ENCODE data around the gene IGFALS.

IGFALS gene

DNA sequence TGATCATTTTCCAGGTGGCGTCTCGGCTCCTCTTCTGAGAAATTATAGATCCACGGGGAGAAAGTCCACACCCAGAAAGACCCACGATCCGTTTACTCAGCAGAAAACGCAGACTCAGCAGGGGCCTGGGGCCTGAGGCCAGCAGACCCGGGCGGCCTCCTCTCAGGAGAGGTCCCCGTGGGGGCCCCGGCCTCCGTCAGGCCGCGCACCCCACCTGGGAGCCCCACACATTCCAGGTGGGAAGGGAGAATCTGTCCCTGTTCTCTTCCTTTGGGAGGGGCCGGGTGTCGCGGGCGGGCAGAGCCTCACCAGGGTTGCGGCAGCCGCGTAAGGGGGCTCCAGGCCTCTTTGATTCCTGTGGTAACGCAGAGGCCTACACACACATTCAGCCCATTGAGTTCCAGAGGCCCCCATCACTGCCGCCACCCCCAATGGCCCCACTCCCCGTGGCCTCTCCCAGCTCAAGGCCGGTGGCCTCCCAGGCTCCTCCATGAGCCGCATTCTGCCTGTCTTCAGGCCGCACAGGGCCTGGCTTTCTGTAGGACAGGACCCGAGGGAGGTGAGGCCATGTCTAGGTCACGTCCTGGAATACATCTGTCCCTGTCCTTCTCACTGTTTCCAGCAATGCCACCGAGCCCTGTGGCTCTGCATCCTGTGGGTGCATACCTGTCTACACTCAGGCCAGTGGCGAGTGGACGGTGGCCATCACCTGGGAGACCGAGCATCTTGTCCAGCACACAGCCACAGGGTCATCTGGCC lies 1.6 kb upstream of the IGFALS start:
- Histone ChIP-seq H3K4me3 (no peak overlapping the region), H3K9me3 (peaks cover 0 to 5% (median 0%) of the 10 kb centered on the region in 3 donors), H3K27ac (no peak overlapping the region), H3K27me3 (no peaks in the 10 kb centered on the region), H3K4me1 (peaks cover 0 to 9% (median 0%) of the 10 kb centered on the region in 4 donors), H3K36me3 (peaks cover 0 to 29% (median 8%) of the 10 kb centered on the region in 3 donors)
- intact Hi-C loops (cut with DNase I; ENCODE audit: low total_unique reads) = no loop called here
- TF ChIP-seq, protein P1, sequence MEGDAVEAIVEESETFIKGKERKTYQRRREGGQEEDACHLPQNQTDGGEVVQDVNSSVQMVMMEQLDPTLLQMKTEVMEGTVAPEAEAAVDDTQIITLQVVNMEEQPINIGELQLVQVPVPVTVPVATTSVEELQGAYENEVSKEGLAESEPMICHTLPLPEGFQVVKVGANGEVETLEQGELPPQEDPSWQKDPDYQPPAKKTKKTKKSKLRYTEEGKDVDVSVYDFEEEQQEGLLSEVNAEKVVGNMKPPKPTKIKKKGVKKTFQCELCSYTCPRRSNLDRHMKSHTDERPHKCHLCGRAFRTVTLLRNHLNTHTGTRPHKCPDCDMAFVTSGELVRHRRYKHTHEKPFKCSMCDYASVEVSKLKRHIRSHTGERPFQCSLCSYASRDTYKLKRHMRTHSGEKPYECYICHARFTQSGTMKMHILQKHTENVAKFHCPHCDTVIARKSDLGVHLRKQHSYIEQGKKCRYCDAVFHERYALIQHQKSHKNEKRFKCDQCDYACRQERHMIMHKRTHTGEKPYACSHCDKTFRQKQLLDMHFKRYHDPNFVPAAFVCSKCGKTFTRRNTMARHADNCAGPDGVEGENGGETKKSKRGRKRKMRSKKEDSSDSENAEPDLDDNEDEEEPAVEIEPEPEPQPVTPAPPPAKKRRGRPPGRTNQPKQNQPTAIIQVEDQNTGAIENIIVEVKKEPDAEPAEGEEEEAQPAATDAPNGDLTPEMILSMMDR (IDR thresholded peaks at IDR 0.05) = no peak
- peak in 1 of 2 donors; percentile 57 for DNase-seq

DNA sequence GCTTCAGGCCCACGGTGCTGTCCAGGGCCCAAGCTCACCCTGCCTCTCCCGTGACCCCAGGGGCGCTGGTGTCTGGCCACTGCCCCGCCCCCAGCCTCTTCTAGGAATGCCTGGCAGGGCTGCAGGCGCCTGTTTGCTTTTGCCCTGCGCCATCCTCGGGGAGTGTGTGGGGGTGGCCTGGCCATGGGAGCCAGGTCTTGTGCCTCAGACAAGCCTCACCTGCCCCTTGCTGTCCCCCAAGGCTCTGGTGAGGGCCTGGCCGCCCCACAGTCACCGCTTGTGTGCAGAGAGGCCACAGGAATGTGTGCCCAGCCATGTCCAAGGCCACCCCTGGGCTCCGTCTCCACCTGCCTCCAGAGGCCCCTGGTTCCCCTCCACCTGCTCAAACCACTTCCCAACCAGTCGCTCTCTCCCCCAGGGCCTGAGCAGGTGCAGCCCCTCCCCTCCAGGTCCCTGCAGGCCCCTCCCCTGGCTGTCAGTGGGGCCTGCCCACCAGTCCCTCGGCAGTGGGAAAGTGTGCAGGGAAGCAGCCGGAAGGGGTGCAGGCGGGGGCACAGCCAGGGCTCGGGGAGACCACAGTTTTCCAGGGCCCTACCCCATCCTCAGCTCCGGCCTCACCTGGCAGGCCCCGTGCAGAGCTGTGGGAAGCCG lies 841 bp upstream of the IGFALS start:
- Histone ChIP-seq H3K27ac (no peak overlapping the region), H3K4me3 (no peak overlapping the region), H3K27me3 (no peaks in the 10 kb centered on the region), H3K9me3 (peaks cover 0 to 5% (median 0%) of the 10 kb centered on the region in 3 donors), H3K4me1 (peaks cover 0 to 9% (median 0%) of the 10 kb centered on the region in 4 donors), H3K36me3 (peaks cover 0 to 36% (median 13%) of the 10 kb centered on the region in 3 donors)
- no peak for DNase-seq
- intact Hi-C loops (cut with DNase I; ENCODE audit: low total_unique reads) = no loop called here
- TF ChIP-seq, protein P1 (IDR thresholded peaks at IDR 0.05) = no peak

DNA sequence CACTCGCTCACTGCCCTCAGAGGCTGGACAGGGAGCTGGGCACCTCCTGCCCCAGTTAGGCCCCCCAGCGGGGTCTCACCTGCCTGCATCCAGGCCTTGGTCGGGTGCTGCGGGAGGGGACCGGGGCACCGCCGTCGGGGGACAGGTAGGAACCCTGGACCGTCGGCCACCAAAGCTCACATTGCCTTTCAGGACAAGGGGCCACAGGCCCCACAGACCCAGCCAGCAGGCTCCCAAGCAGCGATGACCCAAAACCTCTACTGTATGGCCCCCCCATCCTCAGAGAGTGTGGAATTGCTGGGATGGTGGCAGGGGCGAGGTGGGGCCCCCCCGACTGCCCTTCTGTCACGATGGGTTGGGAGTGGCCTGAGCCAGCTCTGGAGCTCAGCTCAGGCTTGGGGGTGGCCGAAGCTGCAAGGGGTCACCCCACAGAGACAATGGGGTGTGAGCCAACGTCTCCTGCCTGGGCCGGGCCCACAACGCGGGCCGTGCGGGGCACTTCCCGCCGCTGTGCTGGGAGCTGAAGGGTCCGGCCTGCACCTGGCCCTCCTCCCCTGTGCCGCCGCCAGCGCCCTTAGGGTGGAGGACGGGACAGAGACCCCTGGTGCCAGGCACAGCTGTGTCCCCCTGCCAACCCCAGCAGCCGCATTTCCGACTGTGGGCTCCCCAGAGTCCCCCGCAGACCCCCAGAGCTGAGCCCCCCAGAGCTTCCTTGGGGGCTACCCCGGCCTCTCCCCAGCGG lies 498 bp downstream of the IGFALS start:
- intact Hi-C loops (cut with DNase I; ENCODE audit: low total_unique reads) = no loop called here
- no peak overlapping the region for H3K27ac ChIP-seq
- DNase-seq = no peak
- H3K9me3 ChIP-seq = peaks cover 0 to 3% (median 0%) of the 10 kb centered on the region in 3 donors
- H3K27me3 ChIP-seq = no peaks in the 10 kb centered on the region
- peaks cover 5 to 50% (median 27%) of the 10 kb centered on the region in 3 donors for H3K36me3 ChIP-seq
- H3K4me3 ChIP-seq = no peak overlapping the region
- TF ChIP-seq, protein P1 (IDR thresholded peaks at IDR 0.05) = no peak
- peaks cover 0 to 9% (median 0%) of the 10 kb centered on the region in 4 donors for H3K4me1 ChIP-seq

DNA sequence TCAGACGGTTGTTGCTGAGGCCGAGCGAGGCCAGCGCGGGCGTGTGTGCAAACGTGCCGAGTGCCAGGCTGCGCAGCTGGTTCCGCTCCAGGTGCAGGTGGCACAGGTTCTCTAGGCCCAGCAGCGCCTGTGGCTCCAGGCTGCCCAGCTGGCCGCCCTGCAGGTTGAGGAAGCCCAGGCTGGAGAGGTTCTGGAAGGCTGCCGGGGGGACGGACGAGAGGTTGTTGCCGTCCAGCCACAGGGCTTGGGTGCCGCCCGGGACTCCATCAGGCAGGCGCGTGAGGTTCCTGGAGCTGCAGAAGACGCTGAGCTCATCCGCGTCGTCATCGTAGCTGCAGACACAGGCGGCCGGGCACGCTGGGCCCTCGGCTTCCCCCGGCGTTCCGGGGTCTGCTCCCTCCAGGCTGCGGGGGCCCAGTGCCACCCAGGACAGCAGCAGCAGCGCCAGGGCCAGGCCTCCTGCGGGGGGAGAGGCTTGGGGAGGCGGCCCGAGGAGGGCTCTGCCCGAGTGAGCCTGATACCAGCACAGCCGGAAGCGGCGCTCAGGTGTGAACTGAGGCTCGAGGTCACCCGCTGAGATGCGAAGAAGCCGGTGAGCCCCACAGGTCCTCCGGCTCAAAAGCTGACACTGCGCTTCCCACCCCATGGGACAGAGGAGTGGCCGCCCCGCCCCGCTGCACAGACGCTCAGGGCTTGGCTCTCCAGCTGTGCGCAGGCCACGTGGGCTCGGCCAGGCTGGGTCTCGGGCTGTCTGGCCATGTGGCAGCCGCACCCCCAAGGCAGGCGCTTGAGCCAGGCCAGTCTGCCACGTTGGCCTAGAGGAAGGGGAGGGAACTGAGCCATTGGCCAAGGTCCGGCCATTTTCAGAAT lies 1.3 kb downstream of the IGFALS start:
- Histone ChIP-seq H3K9me3 (no peaks in the 10 kb centered on the region), H3K27me3 (no peaks in the 10 kb centered on the region), H3K27ac (no peak overlapping the region), H3K36me3 (peaks cover 7 to 58% (median 35%) of the 10 kb centered on the region in 3 donors), H3K4me3 (no peak overlapping the region), H3K4me1 (peaks cover 0 to 13% (median 0%) of the 10 kb centered on the region in 4 donors)
- intact Hi-C loops (cut with DNase I; ENCODE audit: low total_unique reads) = no loop called here
- TF ChIP-seq, protein P1 (IDR thresholded peaks at IDR 0.05) = no peak
- DNase-seq = no peak

All from tibial artery (tissue), 4 donors.